CD4-positive, alpha-beta T cell treated with Interleukin-17A for 4 hours (primary cell): ENCODE data around the gene CDKAL1.
"Not testable (repeated sequence)": the region's sequence is repeated elsewhere in the genome, so short reads cannot be mapped to it uniquely, and the experiment has no call there.

Source experiments
- DNase-seq: peaks from one replicate; pipeline ENCODE4 v3.0.0-alpha.2; 2020; ENCODE audit warnings: mixed read lengths

Gene CDKAL1

DNA sequence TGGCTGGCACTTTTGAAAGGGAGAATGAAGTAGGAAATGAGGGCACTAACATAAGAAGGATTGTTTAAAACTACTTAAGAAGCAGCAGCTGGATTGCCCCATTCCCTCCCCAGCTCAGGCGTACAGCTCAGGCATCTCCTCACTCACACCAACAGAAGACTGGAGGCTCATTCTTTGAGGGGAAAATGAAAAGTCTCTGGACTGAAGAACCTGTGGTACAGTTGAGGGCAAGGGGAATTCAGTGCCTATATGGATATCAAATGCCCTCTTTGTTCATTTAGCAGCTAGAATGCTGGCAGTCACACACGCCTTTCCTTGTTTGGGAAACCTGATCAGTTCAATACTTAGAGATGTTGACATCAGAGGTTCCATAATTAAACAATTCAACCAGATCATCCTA lies 557.2 kb downstream of the CDKAL1 start:
- DNase-seq, result no peak

DNA sequence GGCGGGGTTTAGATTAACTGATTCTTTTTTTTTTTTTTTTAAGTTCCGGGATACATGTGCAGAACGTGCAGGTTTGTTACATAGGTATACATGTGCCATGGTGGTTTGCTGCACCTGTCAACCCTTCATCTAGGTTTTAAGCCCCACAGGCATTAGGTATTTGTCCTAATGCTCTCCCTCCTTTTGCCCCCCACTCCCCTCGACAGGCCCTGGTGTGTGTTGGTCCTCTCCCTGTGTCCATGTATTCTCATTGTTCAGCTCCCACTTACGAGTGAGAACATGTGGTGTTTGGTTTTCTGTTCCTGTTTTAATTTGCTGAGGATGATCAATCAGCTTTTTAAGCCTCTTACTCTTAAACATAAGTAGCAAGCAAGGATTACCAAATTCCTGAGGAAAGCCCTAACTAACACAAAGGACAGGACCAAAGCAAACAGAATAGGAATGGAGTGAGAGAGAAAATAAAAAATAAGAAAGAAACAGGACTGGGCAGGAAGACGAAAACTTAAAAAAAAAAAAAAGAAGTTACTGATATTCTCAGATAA lies 558.0 kb downstream of the CDKAL1 start:
- DNase-seq, result not testable (repeated sequence)

DNA sequence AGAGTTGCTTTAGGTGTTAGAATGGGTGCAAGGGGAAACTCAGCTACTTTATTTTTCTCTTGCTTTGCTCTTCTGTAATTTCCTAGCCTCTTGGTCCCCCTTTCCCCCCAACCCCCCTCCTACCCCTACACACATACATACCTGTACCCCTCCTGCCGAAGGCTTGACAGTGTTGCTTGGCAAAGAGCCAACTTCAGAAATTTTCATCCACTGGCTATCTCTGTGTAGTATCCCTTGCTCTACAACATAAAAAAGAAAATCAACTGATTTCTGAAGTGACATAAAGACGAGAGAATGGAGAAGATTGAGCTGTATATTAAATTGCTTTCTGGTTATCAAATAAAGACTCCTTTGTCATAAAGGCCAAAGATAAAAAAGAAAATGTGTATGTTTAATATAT lies 561.2 kb downstream of the CDKAL1 start:
- no peak for DNase-seq

DNA sequence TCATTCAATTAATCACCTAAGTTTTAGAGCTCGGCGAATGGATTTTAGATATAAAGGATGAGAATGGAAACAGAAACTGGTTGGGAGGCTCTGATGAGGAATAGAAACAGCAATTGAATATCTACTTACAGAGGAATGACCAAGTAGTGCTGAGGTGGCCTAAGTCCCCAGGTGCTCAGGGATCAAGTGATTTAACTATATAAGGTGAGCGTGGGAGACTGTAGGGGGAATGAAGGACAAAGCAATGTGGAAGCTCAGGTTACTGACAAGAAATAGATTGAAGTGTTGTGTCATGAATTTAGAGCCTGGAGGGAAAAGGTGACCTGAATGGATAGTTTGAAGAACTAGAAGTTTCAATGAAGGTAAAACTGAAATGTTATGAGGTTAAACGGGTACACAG lies 563.9 kb downstream of the CDKAL1 start:
- DNase-seq, result no peak

DNA sequence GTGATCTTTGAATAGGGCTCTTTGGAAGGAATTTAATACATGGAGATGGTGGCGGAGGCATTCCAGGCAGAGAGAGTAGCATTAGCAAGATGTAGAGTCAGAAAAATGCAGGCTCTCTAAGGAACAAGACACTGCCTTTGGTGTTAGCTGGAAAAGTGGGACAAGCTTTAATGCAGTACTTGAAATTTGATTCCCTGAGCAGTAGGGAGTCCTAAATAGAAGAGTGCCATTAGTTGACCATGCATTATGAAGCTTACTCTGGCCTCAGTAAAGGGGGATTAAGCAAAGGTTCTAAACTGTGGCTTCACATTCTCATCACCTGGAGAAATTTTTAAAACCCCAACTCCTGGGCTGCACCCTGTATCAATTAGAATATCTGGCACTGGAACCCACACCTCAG lies 564.5 kb downstream of the CDKAL1 start:
- no peak for DNase-seq

DNA sequence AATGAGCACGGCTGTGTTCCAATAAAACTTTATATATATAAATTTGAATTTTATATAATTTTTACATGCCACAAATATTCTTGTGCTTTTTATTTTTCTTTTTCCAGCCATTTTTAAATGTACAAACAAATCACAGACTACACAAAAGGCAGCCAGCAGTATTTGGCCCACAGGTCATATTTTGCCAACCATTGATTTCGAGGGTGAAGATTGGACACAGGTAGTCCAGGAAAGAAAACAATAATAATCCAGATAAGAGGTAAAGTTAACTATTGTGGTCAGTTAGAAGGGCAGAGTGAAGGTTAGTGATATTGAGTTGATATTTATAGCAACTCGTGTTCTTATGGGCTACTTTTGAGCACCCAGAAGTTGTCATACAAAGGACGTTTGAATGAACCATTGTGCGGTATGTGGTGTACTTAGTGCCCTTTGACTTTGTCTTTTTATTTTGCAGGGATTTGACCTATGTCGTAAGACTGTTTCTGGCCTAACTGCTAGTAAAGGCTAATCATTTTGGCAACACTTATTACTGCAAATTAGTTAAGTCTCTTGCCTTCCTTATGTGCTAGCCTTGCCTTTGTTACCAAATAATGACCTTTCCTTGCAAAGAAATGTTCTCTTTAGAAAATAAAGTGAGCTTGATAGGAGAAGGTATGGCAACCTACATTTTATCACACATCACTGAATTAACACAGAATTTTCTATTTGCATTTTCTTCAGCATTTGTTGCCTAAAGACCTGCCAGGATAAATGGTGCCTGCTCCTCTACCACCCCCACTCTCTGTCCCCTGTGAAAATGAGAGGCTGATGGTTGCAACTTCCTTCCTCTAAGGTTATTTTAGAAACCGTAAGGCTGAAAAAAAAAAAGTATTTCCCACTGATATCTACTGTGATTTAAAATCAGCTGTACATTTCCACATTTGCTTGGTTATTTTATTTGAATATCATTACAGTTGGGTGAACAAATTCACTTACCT lies 565.4 kb downstream of the CDKAL1 start:
- DNase-seq, result no peak

DNA sequence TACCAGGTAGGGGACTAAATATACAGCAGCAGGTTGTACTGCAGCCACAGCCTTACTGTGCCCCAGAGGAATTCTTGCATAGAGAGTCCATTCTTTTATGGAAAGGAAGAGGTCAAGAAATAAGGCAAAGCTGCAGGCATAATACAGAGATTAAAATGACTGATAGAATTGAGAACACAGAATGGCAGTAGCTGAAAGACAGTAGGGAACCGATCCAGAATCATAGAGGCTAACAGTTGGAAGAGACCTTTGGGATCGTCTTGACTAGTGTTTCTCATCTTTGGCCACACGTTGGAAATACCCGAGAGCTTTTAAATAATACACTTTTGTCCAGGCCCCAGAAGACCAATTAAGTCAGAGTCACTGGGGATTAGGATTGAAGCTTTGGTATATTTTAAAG lies 566.7 kb downstream of the CDKAL1 start:
- DNase-seq, result no peak

DNA sequence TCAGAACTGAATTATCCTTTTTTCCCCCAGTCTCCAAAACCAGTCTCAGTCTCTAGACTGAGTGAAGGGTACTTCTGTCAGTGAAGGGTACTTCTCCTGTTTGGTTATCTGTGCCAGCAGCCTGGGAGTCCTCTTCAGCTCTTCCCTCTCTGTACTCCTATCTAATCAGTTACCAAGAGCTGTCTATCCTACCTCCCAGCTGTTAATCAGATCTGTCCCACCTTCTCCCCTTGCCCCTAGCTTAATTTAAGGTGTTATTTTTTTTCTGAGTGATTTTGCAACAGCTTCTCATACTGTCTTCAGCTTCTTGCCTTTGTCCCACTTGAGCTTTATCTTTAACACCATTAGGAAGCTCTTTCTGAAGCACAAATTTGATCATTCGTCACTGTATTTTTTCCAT lies 567.4 kb downstream of the CDKAL1 start:
- DNase-seq, result no peak

DNA sequence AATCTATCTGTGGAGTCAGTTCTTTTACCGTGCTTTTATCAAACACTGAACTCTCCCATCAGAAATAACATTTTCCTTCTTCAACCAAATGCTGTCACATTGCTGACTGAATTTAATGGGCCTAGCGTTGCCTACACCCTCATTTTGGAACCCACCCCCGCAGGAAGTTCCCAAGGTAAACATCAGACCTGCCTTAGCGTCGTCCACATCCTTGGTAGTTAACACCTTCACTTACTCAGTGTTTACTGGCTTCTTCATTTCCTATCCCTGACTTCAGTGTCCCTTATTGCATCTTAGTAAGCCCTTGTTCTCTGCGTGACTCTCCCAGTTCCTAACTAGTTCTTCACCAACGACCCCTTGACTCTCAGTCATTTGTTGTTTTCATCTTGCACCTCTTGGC lies 567.9 kb downstream of the CDKAL1 start:
- no peak for DNase-seq

DNA sequence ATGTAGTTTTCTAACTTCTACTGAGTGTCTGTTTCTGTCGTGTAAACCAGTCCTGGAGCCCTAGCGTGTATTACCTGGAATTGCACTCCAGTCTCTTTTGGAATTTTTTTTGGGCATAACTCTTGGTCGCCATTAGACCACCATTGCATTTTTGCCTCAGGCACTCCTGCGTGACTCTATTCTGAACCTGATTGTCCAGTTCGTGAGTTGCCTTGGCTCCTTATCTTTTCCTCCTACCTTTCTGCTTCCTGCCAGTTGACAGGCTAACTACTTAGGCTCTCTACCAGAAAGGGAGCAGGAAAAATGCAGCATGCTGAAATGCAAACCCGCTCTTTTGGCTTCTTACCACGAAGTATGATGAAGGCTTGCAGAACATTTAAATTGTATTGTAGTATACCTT lies 568.4 kb downstream of the CDKAL1 start:
- DNase-seq, result no peak

DNA sequence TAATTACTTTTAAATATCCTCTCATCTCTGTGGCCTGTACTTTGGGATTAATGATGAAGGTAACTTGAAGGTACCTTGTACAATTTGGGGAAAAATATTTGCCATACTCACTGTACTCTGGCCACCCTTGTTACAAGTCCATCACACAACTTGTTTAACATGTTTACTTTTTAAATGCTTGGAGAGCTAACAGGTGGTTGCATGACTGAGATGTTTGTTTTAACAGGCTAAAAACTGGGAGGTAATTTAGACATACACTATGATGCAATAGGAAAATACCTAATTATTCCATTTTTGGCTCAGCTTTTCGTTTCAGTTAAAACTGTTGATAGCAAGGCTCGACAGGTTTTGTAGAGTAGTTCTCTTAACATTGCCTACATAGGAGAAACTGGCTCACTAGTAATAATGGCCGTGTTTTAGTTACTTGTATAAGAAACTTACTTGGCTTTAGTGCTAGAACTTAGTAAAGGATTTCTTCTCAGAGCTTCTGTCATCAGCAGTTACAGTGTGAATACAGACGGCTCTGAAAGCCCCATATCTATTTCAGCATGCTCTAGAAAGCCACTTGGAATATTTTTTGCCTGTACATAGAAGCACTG lies 569.5 kb downstream of the CDKAL1 start:
- no peak for DNase-seq

DNA sequence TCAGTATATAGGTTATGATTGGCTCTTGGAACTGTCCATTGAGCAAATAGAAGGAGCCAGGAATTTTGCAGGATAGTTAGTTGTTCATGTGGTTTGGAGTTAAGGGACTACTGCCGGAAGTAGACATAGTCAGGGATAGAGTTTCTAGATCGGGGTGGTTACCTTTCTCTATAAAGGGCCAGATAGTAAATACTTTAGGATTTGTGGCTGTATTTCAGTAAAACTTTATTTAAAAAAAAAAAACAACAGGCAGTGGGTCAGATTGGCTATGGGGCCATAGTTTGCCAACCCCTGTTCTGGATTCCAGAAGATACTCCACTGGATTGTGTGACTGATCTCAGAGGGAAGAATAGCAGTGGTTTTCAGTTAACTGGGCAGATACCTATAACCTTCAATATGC lies 570.0 kb downstream of the CDKAL1 start:
- no peak for DNase-seq

DNA sequence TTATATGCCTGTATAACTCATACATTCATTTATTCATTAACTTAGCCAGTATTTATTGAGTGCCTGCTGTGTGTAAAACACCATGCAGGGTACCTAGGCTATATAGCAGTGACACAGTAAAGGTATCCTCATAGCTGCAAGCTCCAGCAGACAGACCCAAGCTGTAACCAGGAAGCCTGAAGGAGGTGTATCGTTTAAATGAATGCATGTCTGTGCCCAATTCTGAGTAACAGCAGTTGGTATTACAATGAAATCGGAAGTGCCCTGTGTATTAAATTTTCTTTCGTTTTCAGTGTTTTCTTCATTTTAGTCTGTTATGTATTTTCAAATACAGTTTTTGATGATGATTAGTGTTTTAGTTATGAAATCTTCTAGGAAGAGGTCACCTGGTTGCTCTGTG lies 573.5 kb downstream of the CDKAL1 start:
- no peak for DNase-seq

DNA sequence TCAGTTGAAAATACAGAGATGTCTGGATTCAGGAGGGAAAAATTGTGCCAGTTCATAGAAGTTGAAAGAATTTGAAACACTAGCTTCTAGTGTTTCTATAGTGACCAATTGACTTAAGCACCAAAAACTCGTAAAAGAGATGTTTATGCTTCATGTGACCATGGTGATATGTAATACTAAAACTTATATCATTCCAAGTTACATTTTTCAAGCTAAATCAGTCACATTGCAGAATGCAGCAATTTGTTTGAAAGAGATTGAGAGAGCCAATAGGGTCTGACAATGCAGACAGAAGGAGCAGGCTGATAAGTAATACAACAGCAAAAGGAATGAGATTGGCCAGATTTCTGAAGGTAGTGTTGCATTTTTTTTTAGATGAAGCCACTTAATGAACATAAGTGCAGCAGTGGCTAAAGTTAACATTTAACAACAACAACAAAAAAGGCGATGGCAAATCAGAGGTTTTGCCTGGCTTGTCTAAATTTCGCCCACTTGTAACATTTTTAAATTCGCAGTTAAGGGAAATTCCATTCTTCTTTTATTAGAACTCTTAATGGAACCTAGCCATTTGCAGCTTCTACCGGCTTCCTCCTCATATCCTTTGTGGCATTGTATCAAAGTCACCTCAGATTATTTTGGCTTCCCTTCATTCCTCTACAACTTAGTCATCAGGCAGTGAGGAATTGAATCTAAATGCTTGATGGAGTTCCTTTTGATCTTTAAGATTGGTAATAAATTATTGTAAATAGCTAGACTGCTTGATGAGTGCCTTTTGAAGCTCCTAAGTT lies 575.3 kb downstream of the CDKAL1 start:
- DNase-seq, result no peak

DNA sequence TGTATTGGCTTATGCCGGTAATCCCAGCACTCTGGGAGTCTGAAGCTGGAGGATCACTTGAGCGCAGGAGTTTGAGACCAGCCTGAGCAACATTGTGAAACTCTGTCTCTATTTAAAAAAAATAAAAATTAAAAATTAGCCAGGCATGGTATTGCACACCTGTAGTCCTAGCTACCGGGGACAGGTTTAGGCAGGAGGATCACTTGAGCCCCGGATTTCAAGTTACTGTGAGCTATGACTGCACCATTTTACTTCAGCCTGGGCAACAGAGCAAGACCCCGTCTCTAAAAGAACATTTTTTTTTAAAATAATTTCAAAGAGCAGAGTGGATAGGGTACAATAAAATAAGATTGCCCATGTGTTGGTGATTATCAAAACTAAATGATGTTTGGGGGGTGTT lies 576.4 kb downstream of the CDKAL1 start:
- no peak for DNase-seq

DNA sequence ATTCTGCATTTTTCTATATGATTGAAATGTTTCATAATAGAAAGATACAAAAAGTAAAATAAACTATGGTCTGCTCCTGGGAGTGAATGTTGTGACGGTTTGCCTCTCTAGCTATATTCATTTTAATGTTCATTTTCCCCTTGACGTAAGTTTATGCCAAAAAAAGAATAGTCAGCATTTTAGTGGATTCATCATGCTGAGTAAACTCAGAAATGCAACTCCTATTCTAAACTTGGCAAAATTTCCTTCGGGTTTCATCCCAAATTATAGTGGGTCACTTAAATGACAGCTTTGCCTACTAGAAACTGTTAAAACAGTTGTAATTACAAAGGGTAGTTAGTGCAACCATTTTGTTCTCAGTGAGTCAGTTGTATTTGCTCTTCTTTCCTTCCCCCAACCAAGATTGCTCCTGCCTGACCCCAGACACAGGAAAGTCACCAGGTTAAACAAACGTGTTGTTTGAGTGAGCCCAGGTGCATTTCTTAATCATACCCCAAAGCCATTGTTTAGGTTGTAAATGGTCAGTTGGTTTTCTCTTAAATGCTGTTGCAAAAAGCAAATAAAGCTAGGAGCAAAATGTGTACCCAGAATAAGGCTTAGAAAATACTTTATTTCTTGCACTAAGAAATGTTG lies 577.0 kb downstream of the CDKAL1 start:
- DNase-seq, result no peak

DNA sequence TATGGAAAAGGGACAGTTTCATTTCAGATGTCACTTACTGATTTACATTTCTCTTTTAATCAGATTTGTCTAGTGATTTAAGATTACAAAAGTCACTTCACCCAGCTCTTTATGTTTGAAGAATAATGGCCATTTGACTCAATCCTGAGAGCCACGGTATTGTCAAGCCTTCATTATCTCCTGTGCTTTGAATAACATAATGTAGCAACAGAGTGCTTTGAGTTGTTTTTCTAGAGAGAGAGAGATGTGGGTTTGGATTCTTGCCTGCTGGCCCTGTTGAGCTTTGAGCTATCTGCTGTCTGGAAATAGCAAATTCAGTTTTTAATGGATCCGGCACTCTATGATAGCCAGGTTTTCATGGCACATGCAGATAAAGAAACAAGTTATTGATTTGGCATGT lies 580.9 kb downstream of the CDKAL1 start:
- no peak for DNase-seq

DNA sequence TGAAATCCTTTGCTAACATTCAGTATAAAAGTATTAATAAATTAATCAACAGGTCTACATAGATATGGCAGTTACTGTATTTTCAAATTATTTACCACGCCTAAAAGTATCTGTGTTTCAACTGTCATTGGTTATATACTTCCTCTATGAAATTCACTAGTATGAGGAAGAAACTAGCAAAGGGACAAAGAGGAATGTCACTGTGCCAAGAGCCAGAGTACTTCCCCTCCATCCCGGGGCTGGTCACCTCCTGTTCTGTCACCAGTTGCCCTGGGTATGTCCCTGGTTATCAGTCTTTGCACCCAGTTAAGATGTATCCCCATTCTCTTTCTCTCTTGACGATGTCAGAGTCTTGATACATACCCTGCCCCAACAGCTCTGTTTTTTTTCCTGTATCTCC lies 582.5 kb downstream of the CDKAL1 start:
- no peak for DNase-seq

DNA sequence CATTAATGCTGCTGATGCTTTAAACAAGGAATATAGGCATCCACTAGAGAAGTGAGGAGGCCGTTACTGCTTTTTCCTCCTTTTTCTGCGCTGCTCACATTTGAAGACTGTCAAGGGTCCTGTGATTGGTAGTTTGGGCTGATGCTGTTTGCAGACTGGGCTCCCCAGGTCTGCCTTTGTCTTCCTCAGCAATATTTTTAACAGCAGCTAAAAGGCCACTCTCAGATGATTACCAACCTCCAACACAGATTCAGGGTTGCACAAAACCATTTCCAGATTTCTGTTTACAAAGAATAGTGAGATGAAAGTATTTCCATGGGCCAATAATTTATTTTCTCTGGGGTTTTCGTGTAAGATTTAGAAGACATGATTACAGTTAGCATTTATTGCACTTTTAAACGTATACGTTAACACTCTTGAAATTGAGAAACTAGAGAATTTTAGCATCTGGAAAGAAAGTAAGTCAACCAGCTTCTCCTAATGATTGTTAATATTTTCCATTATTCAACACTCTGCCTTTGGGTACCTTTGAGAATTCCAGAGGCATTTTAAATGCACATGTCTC lies 584.0 kb downstream of the CDKAL1 start:
- DNase-seq, result no peak

DNA sequence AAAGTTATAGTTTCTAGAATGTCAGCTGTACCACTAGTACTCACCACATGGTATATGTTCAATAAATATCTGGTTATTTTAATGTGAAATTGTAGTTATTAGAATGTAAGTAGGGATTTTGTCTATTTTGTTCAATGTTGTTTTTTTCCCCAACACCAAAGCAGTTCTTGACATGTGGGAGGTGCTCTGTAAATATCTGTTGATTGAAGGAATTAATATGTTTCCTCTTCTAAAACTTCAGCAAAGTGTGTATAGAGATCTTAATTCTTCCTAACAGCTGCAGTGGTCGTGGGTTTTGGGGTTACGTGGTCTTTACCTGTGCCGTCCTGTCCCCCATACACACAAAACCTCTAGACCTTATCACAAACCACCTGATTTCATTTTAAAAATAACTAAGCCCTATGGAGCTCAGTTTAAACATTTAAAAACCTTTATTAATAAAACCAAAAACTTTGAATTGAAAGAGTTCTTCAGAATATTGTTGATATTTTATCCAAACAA lies 587.4 kb downstream of the CDKAL1 start:
- DNase-seq, result no peak

DNA sequence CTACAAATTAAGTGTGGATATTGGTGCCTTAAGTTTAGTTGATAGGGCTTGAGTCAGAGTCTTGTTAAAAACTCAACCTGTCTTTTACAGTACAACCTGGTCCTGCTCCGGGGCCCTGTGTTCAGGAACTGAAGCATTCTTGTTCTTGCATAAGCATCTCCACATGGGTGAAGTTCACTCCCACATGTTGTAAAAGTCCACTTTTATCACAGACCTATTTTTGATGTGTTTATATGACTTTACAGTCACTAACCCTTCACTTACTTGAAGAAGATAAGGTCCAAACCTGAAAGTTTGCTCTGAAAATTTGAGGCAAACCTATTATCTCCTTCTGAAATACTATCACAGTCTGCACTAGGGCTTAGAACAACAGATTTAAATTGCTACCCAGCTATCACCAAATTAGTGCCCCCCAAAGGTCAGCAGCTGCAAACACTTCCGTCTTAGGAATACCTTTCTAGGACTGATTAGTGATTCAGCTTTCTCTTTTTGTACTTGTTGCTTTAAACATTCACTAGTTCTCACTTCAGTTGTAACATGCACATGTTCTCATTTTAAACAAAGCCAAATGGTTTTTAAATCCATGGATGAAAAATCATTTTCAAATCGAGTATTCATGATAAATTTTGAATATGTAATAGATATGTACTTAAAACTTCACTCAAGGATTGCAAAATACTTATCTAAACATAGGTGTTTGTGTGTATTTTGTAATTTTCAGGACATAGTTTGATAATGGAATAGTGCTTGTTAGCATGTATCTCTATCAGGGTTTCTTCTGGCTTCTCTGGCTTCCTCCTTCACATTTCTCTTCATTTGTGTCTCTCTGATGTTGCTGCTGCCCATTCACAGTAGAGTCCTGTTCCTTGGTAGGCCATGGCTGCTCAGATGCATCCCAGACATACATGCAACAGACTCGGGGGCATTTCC lies 589.5 kb downstream of the CDKAL1 start:
- DNase-seq, result no peak
